Right lobe of liver (tissue), 6 donors: ENCODE results near the gene UBE2R2. TPM values are rescaled to one million over a fixed set of nuclear protein-coding genes. Genes with fewer than 3 reads are reported as not detected.

Experiments
- ATAC-seq, 4 donors: fragments of 200-7000 bp; cut with Tn5 transposase; one replicate each; pipeline ENCODE4 v1.9.1; 2020; ENCODE audit warnings: mild to moderate bottlenecking in 4 of 4, moderate library complexity in 4 of 4
- DNase-seq, 3 donors: peaks; one replicate each; pipeline ENCODE4 v3.0.0-alpha.2; 2020
- H3K27ac ChIP-seq, 3 donors: fragments of 200-600 bp; one replicate each; pipeline ENCODE4 v1.8.0; 2022
- H3K27me3 ChIP-seq, 2 donors: fragments of 200-600 bp; one replicate each; pipeline ENCODE4 v1.8.0; 2022
- H3K36me3 ChIP-seq, 4 donors: fragments of 200-600 bp; sonication (generic) in 1 of 4; one replicate each; pipeline versions ENCODE4 v1.5.1 to v1.8.0; 2017 to 2022; ENCODE audit warnings: control low read depth in 1 of 4
- H3K4me1 ChIP-seq, 4 donors: fragments of 200-600 bp; sonication (generic) in 1 of 4; one replicate each; pipeline versions ENCODE4 v1.5.1 to v1.8.0; 2017 to 2022; ENCODE audit warnings: control low read depth in 1 of 4
- H3K4me3 ChIP-seq, 3 donors: fragments of 200-600 bp; one replicate each; pipeline ENCODE4 v1.8.0; 2022
- H3K9me3 ChIP-seq, 4 donors: fragments of 200-600 bp; sonication (generic) in 1 of 4; one replicate each; pipeline versions ENCODE4 v1.5.1 to v1.8.0; 2017 to 2022; ENCODE audit warnings: control low read depth in 1 of 4
- CTCF ChIP-seq, 4 donors: fragments of 200-600 bp in 3 of 4; fragments of 450-650 bp in 1 of 4; IDR thresholded peaks; one replicate each; pipeline versions ENCODE4 v1.5.1 to v1.8.0; 2016 to 2022; ENCODE audit warnings: antibody characterized with exemption in 4 of 4, mild to moderate bottlenecking in 2 of 4
- POLR2A ChIP-seq: fragments of 450-650 bp; IDR thresholded peaks from one replicate; pipeline ENCODE4 v1.6.1; 2017; ENCODE audit warnings: antibody characterized with exemption, mild to moderate bottlenecking
- WGBS: methylation state at CpG from one replicate; pipeline ENCODE4 v1.1.6; 2018; ENCODE audit warnings: low coverage, low lambda C conversion rate; ENCODE audit not compliant: insufficient coverage; ENCODE audit errors: missing lambda C conversion rate; 5-methylcytosine and 5-hydroxymethylcytosine counted together
- intact Hi-C, 2 donors: fragments of 100-400 bp; cut with DNase I; formaldehyde crosslinking; loops; one replicate each; pipeline versions ENCODE4 v1.11.2 to v1.14.1; 2022
- total RNA-seq, 6 experiments: library from RNA; depleted of rRNA in 2 of 6; stranded (reverse); fragments of >200 nt in 2 of 6; fragmentation: NEBNext Ultra II Directional in 3 of 6; extraction: Animal tissue kit (Norgen Biotek cat#: 25700) in 3 of 6; gene quantifications; one replicate each; pipeline versions ENCODE4 v1.1.0 to v1.2.4, GENCODE V29; 2016 to 2023
- donor health status: DM: no; HTN: yes; CAD: no.
- donor health status: DM: no; HTN: no; CAD: no.
- donor health status: DM: no; HTN: no; CAD: no.
- donor health status: DM: no; HTN: yes; CAD: no.
- donor health status: DM: no; HTN: yes; CAD: no.

Gene UBE2R2
- total RNA-seq, 6 experiments from 2014 or later, result 21.1 to 27.4 (median 21.8) TPM

GRCh38 chr9:33923998-33924701 is 107.2 kb downstream of the UBE2R2 start:
- Histone ChIP-seq H3K4me3 (no peak overlapping the region), H3K9me3 (no peaks in the 10 kb centered on the region), H3K36me3 (peaks cover 0 to 65% (median 16%) of the 10 kb centered on the region in 4 donors), H3K4me1 (peaks cover 0 to 12% (median 0%) of the 10 kb centered on the region in 4 donors), H3K27ac (no peak overlapping the region), H3K27me3 (no peaks in the 10 kb centered on the region)
- TF ChIP-seq CTCF (IDR thresholded peaks at IDR 0.05) (no peak), POLR2A (no peak)
- ATAC-seq (peak; percentile 40 to 72 (median 64)), DNase-seq (peak in 2 of 3 donors; percentile 39 to 63)
- WGBS, result 100% methylated on average over 2 of the region's 14 CpGs
- intact Hi-C loops, result no loop called here

DNA sequence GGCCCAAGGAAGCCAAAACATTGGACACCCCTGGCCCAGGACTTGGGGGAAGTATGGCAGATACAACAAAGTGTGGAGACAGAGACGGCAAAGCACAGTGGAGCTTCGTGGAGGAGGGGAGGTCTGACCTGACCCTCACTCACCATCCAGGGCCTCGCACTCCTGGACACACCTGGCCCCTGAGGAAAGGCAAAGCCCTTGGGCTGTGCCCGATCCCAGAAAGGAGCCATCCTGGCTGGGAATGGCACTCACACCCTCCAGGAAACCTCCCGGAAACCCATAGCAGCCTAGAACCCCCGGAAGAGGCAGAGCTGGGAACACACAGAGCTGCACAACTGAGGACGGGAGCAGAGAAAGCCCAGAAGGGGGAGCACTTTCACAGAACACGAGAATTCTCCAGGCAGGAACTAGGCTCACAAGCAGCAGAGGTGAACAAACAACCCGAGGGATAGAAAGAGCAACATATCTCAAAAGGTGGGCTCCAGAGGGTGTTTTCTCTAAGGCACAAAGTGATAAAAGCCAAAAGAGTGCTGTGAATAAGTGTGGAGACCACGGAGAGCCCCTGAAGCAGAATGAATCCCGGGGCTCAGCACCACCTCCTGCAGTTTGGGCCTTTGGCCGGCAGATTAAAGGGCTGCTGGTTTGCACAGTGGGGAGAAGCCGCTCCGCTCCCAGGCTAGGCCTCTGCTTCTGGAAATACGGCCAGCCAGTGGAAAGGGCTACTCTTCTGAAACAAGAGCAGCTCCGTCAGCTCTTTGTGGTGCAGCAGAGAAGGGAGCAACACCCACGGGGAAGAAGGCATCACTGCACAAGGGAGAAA is 108.2 kb downstream of the UBE2R2 start:
- Histone ChIP-seq H3K27ac (no peak overlapping the region), H3K9me3 (no peaks in the 10 kb centered on the region), H3K4me3 (no peak overlapping the region), H3K36me3 (peaks cover 0 to 56% (median 16%) of the 10 kb centered on the region in 4 donors), H3K4me1 (peaks cover 0 to 12% (median 0%) of the 10 kb centered on the region in 4 donors), H3K27me3 (no peaks in the 10 kb centered on the region)
- TF ChIP-seq CTCF (IDR thresholded peaks at IDR 0.05) (peak; percentile 46 to 62 (median 54)), POLR2A (no peak)
- intact Hi-C loops, result no loop called here
- peak in 1 of 3 donors; percentile 60 for DNase-seq
- 41% methylated on average over 11 of the region's 17 CpGs for WGBS
- ATAC-seq, result peak; percentile 60 to 73 (median 66)

- Histone ChIP-seq H3K27me3 (no peaks in the 10 kb centered on the region), H3K36me3 (peaks cover 0 to 52% (median 15%) of the 10 kb centered on the region in 4 donors), H3K9me3 (no peaks in the 10 kb centered on the region), H3K4me1 (peaks cover 0 to 12% (median 0%) of the 10 kb centered on the region in 4 donors), H3K27ac (no peak overlapping the region), H3K4me3 (no peak overlapping the region)
- DNase-seq (no peak), ATAC-seq (no peak)
- TF ChIP-seq POLR2A, result no peak
- no peak for TF ChIP-seq CTCF (IDR thresholded peaks at IDR 0.05)
- 89% methylated on average over 7 of the region's 17 CpGs for WGBS
- intact Hi-C loops, result no loop called here
Measured at GRCh38 chr9:33926746-33927485, 110.0 kb downstream of the UBE2R2 start.

DNA sequence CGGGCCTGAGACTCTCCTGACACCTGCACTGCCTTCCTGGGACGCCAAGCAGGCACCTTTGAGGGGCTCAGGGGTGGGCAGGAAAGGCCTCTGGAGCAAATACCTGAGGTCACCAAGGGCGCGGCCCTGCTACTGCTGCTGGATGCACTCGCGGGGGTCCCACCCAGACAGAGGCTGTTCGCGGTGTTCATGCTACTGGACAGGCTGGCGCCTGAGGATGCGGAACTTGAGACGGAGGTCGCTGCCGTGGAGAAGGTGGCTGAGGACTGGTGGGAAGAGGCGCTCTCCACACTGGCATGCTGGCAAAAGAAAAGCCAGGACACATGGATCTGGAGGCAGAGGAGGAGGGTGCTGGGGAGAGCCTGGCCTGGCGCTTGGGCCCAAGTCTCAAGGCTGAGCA is 110.7 kb downstream of the UBE2R2 start:
- no peak overlapping the region for H3K4me3 ChIP-seq
- H3K9me3 ChIP-seq, result no peaks in the 10 kb centered on the region
- no peak overlapping the region for H3K27ac ChIP-seq
- H3K36me3 ChIP-seq, result peaks cover 0 to 52% (median 12%) of the 10 kb centered on the region in 4 donors
- no peak for ATAC-seq
- WGBS, result 100% methylated on average over 3 of the region's 15 CpGs
- no peak for TF ChIP-seq POLR2A
- no peak for TF ChIP-seq CTCF (IDR thresholded peaks at IDR 0.05)
- DNase-seq, result no peak
- peaks cover 0 to 12% (median 0%) of the 10 kb centered on the region in 4 donors for H3K4me1 ChIP-seq
- intact Hi-C loops, result no loop called here
- H3K27me3 ChIP-seq, result no peaks in the 10 kb centered on the region
